ENCODE measurements around the gene USP20. TPM values are rescaled to one million over a fixed set of nuclear protein-coding genes. Genes with fewer than 3 reads are reported as not detected.

The USP20 gene
- total and polyA plus RNA-seq, 4 donors, result 15.7 to 24.1 (median 21.4) TPM

DNA sequence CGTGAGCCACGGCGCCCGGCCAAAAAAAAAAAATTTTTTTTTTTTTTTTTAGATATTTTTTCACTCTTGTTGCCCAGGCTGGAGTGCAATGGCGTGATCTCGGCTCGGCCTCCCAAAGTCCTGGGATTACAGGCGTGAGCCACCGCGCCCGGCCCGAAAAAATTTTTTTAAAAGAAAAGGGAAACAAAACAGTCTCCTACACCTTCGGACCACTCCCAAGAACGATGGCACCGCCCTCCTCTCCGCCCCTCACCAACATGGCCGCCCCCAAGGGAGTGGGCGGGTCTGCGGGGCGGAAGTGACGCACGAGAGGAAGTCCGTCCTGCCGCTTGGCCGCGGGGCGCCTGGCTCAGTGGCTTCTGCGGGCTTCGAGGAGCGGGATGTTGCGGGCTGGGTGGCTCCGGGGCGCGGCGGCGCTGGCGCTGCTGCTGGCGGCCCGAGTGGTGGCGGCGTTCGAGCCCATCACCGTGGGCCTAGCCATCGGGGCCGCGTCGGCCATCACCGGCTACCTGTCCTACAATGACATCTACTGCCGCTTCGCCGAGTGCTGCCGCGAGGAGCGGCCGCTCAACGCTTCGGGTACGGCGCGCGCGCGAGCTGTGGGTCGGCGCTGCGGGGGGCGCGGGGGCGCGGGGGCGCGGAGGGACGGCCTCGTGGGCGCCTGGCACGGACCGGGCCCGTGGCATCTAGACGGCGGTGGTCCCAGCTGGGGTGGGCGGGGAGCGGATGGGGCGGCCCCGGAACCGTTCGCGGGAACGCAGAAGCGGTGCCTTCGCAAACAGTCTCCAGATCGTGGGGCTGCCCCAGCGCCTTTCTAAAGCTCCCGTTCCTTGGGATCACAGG is 32.2 kb upstream of the USP20 start, which contains the start of gene TOR1B:
TOR1B (plus strand) TSS at position 352 of the 843 bp plus-strand sequence; CDS start at position 381, 29 bp downstream.
- WGBS, 2 donors, result 0% methylated on average over 74 to 93 of the region's 93 CpGs
- peak within 1 kb of the TSS; percentile 90 for H3K4me3 ChIP-seq
- H3K27ac ChIP-seq (ENCODE audit: low read depth in 1 of 2, low read length in 1 of 2), result peak within 1 kb of the TSS; percentile 88 to 90
- TF ChIP-seq, protein P1, sequence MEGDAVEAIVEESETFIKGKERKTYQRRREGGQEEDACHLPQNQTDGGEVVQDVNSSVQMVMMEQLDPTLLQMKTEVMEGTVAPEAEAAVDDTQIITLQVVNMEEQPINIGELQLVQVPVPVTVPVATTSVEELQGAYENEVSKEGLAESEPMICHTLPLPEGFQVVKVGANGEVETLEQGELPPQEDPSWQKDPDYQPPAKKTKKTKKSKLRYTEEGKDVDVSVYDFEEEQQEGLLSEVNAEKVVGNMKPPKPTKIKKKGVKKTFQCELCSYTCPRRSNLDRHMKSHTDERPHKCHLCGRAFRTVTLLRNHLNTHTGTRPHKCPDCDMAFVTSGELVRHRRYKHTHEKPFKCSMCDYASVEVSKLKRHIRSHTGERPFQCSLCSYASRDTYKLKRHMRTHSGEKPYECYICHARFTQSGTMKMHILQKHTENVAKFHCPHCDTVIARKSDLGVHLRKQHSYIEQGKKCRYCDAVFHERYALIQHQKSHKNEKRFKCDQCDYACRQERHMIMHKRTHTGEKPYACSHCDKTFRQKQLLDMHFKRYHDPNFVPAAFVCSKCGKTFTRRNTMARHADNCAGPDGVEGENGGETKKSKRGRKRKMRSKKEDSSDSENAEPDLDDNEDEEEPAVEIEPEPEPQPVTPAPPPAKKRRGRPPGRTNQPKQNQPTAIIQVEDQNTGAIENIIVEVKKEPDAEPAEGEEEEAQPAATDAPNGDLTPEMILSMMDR (IDR thresholded peaks at IDR 0.05; ENCODE audit: control extremely low read depth, extremely low read depth), result no peak
- ATAC-seq (ENCODE audit: insufficient read depth, low FRiP score) (peak; percentile 96), DNase-seq (peak; percentile 96 to 97 (median 97))
- peaks cover 0 to 12% (median 4%) of the 10 kb centered on the region in 4 donors for H3K36me3 ChIP-seq (ENCODE audit: control insufficient read depth in 4 of 4, insufficient read depth in 4 of 4, low read length in 4 of 4)
- H3K9me3 ChIP-seq (ENCODE audit: control insufficient read depth in 4 of 4, insufficient read depth in 3 of 4, low read length in 3 of 4), result no peaks in the 10 kb centered on the region
- H3K4me1 ChIP-seq (ENCODE audit: control insufficient read depth in 5 of 5, insufficient read depth in 5 of 5, low read length in 5 of 5), result peaks cover 0 to 8% (median 3%) of the 10 kb centered on the region in 5 donors
- H3K9ac ChIP-seq (ENCODE audit: insufficient read depth in 1 of 2, low read length in 2 of 2), result peak within 1 kb of the TSS in 1 of 2 donors; percentile 70
- no peaks in the 10 kb centered on the region for H3K27me3 ChIP-seq (ENCODE audit: control insufficient read depth in 3 of 3, insufficient read depth in 3 of 3, low read length in 2 of 3)

DNA sequence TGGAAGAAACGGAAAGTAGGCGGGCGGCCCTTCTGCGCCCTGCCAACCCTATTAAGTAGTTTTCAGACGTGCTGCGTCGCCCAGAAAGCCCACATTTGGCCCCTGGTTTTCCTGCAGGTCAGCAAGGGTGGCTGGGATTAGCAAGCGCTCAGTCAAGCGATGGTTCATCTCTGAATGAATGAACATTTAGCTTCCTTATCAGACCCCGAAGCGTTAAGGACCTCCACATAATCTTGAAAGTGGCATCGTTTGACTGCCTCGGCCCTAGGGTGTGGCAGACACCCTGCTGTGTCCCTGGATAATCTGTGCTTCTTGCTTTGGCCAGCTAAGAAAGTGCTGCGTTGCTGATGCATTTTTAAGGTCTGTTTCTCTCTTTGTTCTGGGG is 31.6 kb upstream of the USP20 start:
- Histone ChIP-seq H3K9me3 (ENCODE audit: control insufficient read depth in 4 of 4, insufficient read depth in 3 of 4, low read length in 3 of 4) (no peaks in the 10 kb centered on the region), H3K27me3 (ENCODE audit: control insufficient read depth in 3 of 3, insufficient read depth in 3 of 3, low read length in 2 of 3) (no peaks in the 10 kb centered on the region), H3K9ac (ENCODE audit: insufficient read depth in 1 of 2, low read length in 2 of 2) (peak overlapping the region in 1 of 2 donors; percentile 70), H3K27ac (ENCODE audit: low read depth in 1 of 2, low read length in 1 of 2) (peak overlapping the region in 1 of 2 donors; percentile 88), H3K4me1 (ENCODE audit: control insufficient read depth in 5 of 5, insufficient read depth in 5 of 5, low read length in 5 of 5) (peaks cover 0 to 8% (median 3%) of the 10 kb centered on the region in 5 donors), H3K4me3 (peak overlapping the region; percentile 90), H3K36me3 (ENCODE audit: control insufficient read depth in 4 of 4, insufficient read depth in 4 of 4, low read length in 4 of 4) (peaks cover 0 to 12% (median 4%) of the 10 kb centered on the region in 4 donors)
- ATAC-seq (ENCODE audit: insufficient read depth, low FRiP score) (no peak), DNase-seq (no peak)
- 2% methylated on average over 14 of the region's 14 CpGs for WGBS, 2 donors
- TF ChIP-seq, protein P1 (IDR thresholded peaks at IDR 0.05; ENCODE audit: control extremely low read depth, extremely low read depth), result no peak

DNA sequence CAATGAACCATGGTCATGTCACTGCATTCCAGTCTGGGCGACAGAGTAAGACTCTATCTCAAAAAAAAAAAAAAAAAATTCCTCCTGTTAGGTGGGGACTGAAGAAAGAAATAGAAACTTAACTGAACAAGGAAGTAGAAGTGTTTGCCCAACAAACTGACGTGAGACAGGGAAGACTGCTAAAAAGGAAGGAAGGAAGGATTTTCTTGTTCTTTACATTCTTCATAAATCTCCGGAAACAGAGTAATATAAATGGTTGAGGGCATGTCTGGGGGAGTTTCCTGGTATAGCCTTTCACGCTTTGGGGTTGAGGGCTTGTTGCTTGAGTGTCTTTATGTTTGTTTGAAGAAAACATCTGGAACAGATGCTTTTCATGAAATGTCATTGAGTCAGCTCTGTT is 29.2 kb upstream of the USP20 start:
- peaks cover 3 to 17% (median 11%) of the 10 kb centered on the region in 4 donors for H3K36me3 ChIP-seq (ENCODE audit: control insufficient read depth in 4 of 4, insufficient read depth in 4 of 4, low read length in 4 of 4)
- 27 to 53% methylated on average over 4 of the region's 4 CpGs for WGBS, 2 donors
- DNase-seq (no peak), ATAC-seq (ENCODE audit: insufficient read depth, low FRiP score) (no peak)
- H3K4me3 ChIP-seq, result no peak overlapping the region
- no peak overlapping the region for H3K27ac ChIP-seq (ENCODE audit: low read depth in 1 of 2, low read length in 1 of 2)
- H3K9ac ChIP-seq (ENCODE audit: insufficient read depth in 1 of 2, low read length in 2 of 2), result no peak overlapping the region
- no peaks in the 10 kb centered on the region for H3K27me3 ChIP-seq (ENCODE audit: control insufficient read depth in 3 of 3, insufficient read depth in 3 of 3, low read length in 2 of 3)
- H3K9me3 ChIP-seq (ENCODE audit: control insufficient read depth in 4 of 4, insufficient read depth in 3 of 4, low read length in 3 of 4), result no peaks in the 10 kb centered on the region
- TF ChIP-seq, protein P1 (IDR thresholded peaks at IDR 0.05; ENCODE audit: control extremely low read depth, extremely low read depth), result no peak
- H3K4me1 ChIP-seq (ENCODE audit: control insufficient read depth in 5 of 5, insufficient read depth in 5 of 5, low read length in 5 of 5), result peaks cover 0 to 8% (median 3%) of the 10 kb centered on the region in 5 donors

All from lung (tissue), 12 donors.